ENCODE data around the gene RNF8.
A peak's percentile ranks its signal among the peaks of the same experiment; 100 is the strongest.
"Not testable (repeated sequence)": the region's sequence is repeated elsewhere in the genome, so short reads cannot be mapped to it uniquely, and the experiment has no call there.

RNF8 gene

GRCh38 chr6:37321516-37322415 is 32.0 kb upstream of the RNF8 start:
- DNase-seq: no peak

DNA sequence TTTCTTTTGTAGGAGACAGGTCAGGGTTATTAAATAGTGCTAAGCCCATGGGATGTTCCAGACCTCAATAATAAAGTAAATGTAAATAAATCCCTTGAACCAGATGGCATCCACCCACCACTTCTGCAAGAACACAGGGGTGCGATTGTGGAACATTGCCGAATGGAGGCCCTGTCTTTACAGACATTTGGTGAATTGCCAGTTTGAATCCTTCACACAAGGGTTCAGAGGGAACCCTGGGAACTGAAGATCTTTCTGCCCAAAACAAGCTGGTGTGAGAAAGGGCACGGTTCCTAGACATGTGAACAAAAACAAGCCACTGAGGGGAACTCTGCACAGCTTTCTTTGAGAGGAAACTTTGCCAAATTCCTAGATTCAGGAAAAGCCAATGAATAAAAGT is 30.2 kb upstream of the RNF8 start:
- DNase-seq: peak; percentile 47

DNA sequence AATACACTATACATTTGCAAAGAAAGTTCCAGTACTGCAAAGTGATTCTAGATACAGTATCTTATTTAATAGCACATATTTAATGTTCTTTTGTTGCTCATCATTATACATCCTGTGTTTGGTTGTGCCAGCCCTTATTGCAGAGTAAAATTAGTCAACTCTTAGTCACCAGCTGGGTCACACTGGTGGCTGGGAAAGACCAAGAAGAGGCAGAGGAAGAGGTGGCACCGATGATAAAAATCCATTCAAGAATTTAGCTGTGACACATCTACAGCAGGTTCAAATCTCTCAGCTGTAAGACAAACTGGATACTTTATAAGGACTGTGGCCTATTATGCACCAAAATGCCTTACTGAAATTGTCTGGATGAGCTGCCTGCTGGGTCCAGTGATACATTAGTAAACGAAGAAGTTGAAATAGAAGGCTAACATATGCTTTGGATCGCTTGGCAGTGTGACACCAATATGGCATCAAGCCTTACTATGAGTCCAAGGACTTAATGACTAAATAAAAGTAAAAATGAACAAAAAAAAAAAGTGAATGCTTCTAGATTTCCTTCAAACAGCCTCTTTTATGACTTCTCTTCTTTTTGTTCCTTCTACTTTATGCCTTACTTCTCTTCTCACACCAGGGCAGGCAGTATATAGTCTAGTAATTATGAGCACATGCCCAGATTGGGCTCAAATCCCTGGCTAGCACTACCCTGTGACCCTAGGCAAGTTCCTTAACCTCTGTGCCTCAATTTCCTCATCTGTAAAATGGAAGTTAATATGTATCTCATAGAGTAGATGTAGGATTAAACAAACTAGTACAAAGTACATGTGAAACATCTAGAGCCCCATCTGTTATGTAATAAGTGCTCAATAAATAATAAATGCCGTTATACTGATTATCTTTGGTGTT is 29.4 kb upstream of the RNF8 start:
- DNase-seq: no peak

DNA sequence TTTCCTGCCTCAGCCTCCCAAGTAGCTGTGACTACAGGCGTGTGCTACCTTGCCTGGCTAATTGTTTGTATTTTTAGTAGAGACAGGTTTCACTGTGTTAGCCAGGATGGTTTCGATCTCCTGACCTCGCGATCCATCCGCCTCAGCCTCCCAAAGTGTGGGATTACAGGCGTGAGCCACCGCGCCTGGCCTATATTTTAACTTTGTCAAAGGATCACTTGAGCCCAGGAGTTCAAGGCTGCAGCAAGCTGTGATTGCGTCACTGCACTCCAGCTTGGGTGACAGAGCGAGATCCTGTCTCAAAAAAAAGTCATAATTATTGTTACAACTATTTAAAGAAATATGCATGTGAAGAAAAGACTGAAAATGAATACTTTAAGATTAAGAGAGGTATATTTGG is 23.4 kb upstream of the RNF8 start:
- not testable (repeated sequence) for DNase-seq

GRCh38 chr6:37331047-37331446 is 22.7 kb upstream of the RNF8 start:
- no peak for DNase-seq

DNA sequence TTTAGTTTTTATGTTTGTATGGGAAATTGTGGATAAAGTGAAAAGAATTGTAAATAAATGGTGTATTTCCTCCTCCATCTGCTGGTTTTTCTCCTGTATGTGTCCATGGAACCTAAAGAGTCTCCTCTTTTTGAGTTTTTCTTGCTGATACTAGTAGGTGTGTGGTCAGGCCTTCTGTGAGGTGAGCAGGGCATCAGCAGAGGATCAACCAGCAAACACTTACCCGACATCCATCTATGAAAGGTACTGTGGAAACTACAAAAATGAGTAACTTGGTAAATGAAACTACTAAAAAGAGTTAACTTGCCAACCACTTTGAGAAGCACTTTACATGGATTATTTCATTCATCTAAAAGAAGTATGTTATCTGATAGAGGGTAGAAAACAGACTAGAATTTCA is 20.9 kb upstream of the RNF8 start:
- DNase-seq: no peak

GRCh38 chr6:37334047-37334446 is 19.7 kb upstream of the RNF8 start:
- DNase-seq: no peak

DNA sequence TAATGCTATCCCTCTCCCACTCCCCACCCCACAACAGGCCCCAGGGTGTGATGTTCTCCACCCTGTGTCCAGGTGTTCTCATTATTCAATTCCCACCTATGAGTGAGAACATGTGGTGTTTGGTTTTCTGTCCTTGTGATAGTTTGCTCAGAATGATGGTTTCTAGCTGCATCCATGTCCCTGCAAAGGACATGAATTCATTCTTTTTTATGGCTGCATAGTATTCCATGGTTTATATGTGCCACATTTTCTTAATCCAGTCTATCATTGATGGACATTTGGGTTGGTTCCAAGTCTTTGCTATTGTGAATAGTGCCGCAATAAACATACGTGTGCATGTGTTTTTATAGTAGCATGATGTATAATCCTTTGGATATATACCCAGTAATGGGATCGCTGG is 15.5 kb upstream of the RNF8 start:
- not testable (repeated sequence) for DNase-seq

DNA sequence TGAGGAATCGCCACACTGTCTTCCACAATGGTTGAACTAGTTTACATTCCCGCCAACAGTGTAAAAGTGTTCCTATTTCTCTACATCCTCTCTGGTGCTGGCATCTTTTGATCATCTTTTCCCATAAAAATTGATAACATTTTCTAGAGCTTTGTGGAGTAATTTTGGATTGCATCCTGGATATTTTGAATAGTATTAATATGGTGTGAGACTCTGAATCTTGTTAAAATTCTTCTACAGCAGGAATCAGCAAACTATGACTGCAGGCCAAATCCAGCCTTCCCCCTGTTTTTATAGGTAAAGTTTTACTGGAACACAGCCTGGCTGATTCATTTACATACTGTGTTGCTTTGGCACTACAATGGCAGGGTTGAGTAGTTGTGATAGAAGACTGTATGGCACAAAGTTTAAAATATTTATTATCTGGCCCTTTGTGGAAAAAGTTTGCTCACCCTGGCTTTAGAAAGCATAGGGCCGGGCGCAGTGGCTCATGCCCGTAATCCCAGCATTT is 15.0 kb upstream of the RNF8 start:
- DNase-seq: no peak

DNA sequence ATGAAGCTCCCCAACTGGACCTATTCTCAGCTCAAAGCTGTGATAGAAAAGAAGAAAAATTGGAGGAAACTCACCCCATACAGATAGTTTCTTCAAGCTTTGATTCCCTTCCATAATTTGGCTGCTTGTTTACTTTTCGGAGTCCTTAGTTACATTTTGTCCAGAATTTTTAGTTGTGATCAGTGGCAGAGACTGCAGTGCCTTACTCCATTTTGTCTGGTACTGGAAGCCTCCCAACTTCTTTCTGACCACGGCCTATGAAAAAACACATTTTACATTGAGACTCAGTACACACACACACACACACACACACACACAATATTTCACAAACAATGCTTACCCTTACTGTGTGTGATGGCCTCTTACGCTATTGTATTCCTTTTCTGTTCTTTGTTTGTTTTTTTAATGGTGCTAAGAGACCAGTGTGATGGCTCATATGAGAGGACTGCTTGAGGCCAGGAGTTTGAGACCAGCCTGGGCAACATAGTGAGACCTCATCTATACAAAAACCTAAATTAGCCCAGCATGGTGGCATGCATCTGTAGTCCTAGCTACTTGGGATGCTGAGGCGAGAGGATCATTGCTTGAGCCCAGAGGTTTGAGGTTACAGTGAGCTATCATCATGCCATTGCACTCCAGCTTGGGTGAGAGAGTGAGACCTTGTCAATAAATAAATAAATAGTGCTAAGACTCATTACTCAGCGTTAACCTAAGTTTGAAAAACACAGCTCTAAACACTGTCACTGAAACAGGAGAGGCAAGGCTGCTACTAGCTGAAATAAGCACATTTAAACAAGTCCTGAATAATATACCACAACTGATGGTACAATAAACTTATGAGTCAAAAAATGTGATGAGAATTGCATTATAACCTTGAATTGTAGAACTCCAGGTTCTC is 13.8 kb upstream of the RNF8 start:
- no peak for DNase-seq

- no peak for DNase-seq
These were observed 13.2 kb upstream of the RNF8 start for GRCh38 chr6:37340639-37340943.

GRCh38 chr6:37343248-37343647 is 10.5 kb upstream of the RNF8 start:
- DNase-seq: no peak

GRCh38 chr6:37344308-37344707 is 9.5 kb upstream of the RNF8 start:
- DNase-seq: no peak

DNA sequence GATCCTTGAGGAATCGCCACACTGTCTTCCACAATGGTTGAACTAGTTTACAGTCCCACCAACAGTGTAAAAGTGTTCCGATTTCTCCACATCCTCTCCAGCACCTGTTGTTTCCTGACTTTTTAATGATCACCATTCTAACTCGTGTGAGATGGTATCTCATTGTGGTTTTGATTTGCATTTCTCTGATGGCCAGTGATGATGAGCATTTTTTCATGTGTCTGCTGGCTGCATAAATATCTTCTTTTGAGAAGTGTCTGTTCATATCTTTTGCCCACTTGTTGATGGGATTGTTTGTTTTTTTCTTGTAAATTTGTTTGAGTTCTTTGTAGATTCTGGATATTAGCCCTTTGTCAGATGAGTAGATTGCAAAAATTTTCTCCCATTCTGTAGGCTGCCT is 8.0 kb upstream of the RNF8 start:
- DNase-seq: not testable (repeated sequence)

DNA sequence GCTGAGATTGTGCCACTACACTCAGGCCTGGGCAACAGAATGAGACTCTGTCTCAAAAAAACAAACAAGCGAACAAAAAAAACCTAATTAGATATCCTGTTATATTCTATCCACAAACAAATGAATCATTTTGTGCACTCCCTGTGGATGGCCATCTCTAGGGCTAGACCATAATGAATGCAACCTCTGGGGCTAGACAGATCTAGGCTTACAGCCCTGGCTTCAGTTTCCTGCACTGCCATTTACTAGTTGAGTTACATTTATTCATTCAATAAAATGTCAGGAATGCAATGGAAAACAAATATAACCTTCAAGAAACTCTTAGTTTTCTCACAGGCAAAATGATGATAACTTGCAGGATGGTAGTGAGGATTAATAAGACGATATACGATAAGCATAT is 6.6 kb upstream of the RNF8 start:
- DNase-seq: no peak

DNA sequence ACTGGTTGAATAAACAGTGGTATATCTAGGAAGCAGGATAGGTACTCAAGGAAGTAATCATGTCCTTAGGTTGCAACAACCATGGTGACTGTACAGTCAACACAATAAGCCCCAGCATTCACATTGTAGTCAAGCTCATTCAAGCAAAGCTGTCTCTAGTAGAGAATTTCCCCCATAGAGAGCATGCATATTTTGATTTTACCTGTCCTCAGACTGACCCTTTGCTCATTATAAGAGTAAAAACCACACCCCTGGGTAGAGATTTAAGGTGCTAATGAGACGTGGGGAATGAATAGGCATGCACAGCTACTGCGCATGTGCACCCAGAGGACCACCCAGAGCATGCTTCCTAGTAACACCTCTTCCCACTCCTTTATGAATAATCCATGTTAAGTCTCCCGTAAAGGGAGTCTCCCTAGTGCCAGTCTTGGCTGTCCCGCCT is 6.1 kb upstream of the RNF8 start:
- no peak for DNase-seq

- DNase-seq: no peak
These were observed 2.8 kb upstream of the RNF8 start for GRCh38 chr6:37351027-37351426.

- DNase-seq: no peak
These were observed 1.4 kb upstream of the RNF8 start for GRCh38 chr6:37352384-37352783.

DNA sequence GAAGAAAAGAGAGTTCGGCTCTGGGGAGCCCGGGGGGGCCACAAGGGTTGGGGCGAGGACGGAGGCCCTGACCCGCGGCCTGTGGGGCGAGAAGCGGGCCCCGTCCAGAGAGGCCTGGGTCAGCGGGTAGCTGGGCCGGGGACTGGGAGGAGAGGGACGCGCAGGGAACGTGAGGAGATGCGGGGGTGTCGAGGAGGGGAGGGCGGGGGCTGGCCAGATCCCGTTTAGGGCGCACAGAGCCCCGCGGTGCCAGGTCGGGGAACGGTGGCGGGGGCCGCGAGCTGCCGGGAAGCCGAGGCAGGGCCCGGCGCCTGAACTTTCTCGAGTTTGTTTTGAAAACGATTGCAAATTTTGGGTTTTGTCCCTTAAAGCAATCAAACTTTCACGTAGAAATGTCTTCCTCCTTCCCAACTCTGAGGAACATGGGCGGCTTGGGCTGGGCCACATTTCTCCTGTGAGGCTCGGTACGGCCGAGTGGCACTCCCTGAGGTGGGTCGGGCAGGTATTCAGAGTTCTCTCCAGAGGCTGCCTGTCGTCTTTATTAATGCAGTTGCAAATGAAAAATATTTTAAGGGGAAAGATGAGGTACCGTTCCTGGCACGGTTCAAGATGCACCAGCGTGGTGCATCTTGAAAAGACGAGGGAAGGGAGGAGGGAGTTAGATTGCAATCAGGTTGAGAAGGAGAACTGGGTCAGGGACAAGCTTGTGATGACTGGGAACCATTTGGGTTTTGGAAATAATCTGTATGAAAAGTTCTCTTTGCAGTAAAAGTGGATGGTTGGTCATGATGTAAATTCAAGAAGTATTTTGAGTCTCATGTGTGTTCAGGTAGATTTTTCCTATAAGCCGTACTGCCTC is 972 bp downstream of the RNF8 start:
- DNase-seq: no peak

DNA sequence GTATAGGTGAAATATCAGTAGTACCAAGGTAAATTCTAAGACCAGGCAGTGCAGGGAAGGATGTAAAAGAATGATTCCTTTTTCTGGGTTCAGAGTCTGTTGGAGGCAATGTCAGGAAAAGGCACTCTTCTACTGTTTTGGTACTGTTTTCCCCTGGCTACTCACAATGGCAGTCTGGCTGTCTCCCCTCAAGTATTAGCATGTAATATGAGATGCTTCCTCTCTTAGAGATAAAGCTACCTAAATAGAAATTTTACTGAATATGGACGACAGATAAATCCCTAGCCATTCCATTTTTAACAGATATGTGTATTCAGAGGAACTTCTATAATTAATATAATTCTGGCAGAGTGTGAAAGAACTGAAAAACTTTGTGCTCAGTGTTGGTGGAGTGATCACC is 3.5 kb downstream of the RNF8 start:
- no peak for DNase-seq

DNA sequence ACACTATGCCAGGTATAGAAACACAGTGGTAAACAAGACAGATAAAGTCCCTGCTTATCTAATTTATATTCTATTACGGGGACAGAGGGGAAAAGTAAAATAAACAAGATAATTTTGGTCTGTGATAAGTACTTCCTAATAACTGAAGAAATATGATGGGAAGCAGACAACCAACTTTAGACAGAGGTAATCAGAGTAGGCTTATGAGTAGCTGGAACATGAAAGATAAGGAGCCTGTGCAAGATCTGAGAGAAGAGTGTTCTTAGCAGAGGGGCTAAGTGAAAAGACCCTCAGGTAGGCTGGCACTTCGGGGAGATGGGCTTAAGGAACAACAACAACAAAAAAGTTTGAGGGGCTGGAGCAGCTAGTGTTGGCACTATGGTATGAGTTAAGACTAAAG is 4.1 kb downstream of the RNF8 start:
- DNase-seq: no peak

- DNase-seq: no peak
These were observed 5.3 kb downstream of the RNF8 start for GRCh38 chr6:37359039-37359438.

All from COR-L47 (cell line).